SK-N-SH (cell line): ENCODE measurements around the gene ZDHHC6. TPM values are rescaled to one million over a fixed set of nuclear protein-coding genes. Genes with fewer than 3 reads are reported as not detected.

Experiments used
- CTCF ChIA-PET: fragments of 300-600, 350-600 bp; formaldehyde crosslinking; extraction: SDS; loops from one replicate; lab custom pipeline; 2021; lab: Yijun Ruan, JAX
- POLR2A ChIA-PET: fragments of 350-600 bp; sonication (Branson Sonifier 250); formaldehyde crosslinking; extraction: SDS; loops from one replicate; lab custom pipeline; 2020; ENCODE audit warnings: antibody characterized with exemption, inconsistent platforms; lab: Yijun Ruan, JAX
- DNase-seq: peaks from one replicate; pipeline ENCODE4 v3.0.0; 2012
- H2AFZ ChIP-seq: fragments of 200-600 bp; sonication (generic); 2 replicates; pipeline ENCODE4 v1.8.1; 2016; ENCODE audit warnings: antibody characterized with exemption, mild to moderate bottlenecking, low read depth
- H3F3A ChIP-seq: fragments of 200-600 bp; sonication (generic); replicated peaks from 2 replicates; pipeline ENCODE3; 2016; ENCODE audit warnings: antibody characterized with exemption, mild to moderate bottlenecking; ENCODE audit not compliant: insufficient read depth
- H3K27ac ChIP-seq, 2 experiments: fragments of 200-500 bp in 1 of 2; fragments of 200-600 bp in 1 of 2; sonication (Bioruptor generic) in 1 of 2; sonication (generic), shearing (Covaris generic) in 1 of 2; 2 replicates each; pipeline versions ENCODE4 v1.5.1 to v1.6.1; 2014 to 2016; ENCODE audit warnings: low read depth in 2 of 2, inconsistent platforms in 1 of 2, low read length in 1 of 2, mild to moderate bottlenecking in 1 of 2, mixed read lengths in 1 of 2
- H3K27me3 ChIP-seq: fragments of 200-600 bp; sonication (generic), shearing (Covaris generic); 2 replicates; pipeline ENCODE4 v1.6.1; 2016; ENCODE audit warnings: mixed run types; ENCODE audit not compliant: insufficient read depth
- H3K36me3 ChIP-seq, 2 experiments: fragments of 200-500 bp in 1 of 2; fragments of 200-600 bp in 1 of 2; sonication (Bioruptor generic) in 1 of 2; sonication (generic) in 1 of 2; replicated peaks in 1 of 2; 2 replicates each; pipeline versions ENCODE3 to v1.5.1; 2014 to 2016; ENCODE audit warnings: low read length in 1 of 2, mild to moderate bottlenecking in 1 of 2; ENCODE audit not compliant: insufficient read depth in 2 of 2, control insufficient read depth in 1 of 2
- H3K4me1 ChIP-seq, 2 experiments: fragments of 200-500 bp in 1 of 2; fragments of 200-600 bp in 1 of 2; sonication (Bioruptor generic) in 1 of 2; sonication (generic), shearing (Covaris generic) in 1 of 2; 2 replicates each; pipeline versions ENCODE4 v1.5.1 to v1.6.1; 2014 to 2016; ENCODE audit warnings: low read depth in 1 of 2, low read length in 1 of 2, mixed run types in 1 of 2; ENCODE audit not compliant: insufficient read depth in 2 of 2, control insufficient read depth in 1 of 2
- H3K4me2 ChIP-seq: fragments of 200-600 bp; sonication (generic), shearing (Covaris generic); 2 replicates; pipeline ENCODE4 v1.6.1; 2017; ENCODE audit warnings: mixed run types
- H3K4me3 ChIP-seq, 2 experiments: fragments of 200-500 bp in 1 of 2; fragments of 200-600 bp in 1 of 2; sonication (Bioruptor generic) in 1 of 2; sonication (generic), shearing (Covaris generic) in 1 of 2; 2 replicates each; pipeline versions ENCODE4 v1.5.1 to v1.8.1; 2014 to 2016; ENCODE audit warnings: low read depth in 2 of 2, inconsistent platforms in 1 of 2, low read length in 1 of 2, mild to moderate bottlenecking in 1 of 2, mixed read lengths in 1 of 2, moderate library complexity in 1 of 2
- H3K79me2 ChIP-seq: fragments of 200-600 bp; sonication (generic); 2 replicates; pipeline ENCODE4 v1.8.1; 2017; ENCODE audit warnings: mild to moderate bottlenecking; ENCODE audit not compliant: insufficient read depth
- H3K9ac ChIP-seq: fragments of 200-600 bp; sonication (generic); 2 replicates; pipeline ENCODE4 v1.6.1; 2017; ENCODE audit warnings: mixed run types
- H3K9me2 ChIP-seq: fragments of 200-600 bp; sonication (generic); 2 replicates; pipeline ENCODE4 v1.6.1; 2017; ENCODE audit warnings: mixed run types
- H3K9me3 ChIP-seq: fragments of 200-600 bp; sonication (generic); 2 replicates; pipeline ENCODE4 v1.6.1; 2017; ENCODE audit warnings: mixed run types, mild to moderate bottlenecking, moderate library complexity
- H4K20me1 ChIP-seq: fragments of 200-600 bp; sonication (generic); 2 replicates; pipeline ENCODE4 v1.6.1; 2017; ENCODE audit warnings: mild to moderate bottlenecking, mixed run types; ENCODE audit not compliant: insufficient read depth
- CTCF ChIP-seq: fragments of 200-600 bp; sonication (generic); IDR thresholded peaks from 2 replicates; pipeline ENCODE4 v1.6.1; 2017; ENCODE audit warnings: antibody characterized with exemption, mild to moderate bottlenecking, moderate library complexity
- ELF1 ChIP-seq: IDR thresholded peaks from 2 replicates; pipeline ENCODE4 v1.4.0; 2012
- FOSL2 ChIP-seq: IDR thresholded peaks from 2 replicates; pipeline ENCODE4 v1.4.0; 2012; ENCODE audit warnings: low read depth, mild to moderate bottlenecking, moderate library complexity, borderline replicate concordance
- FOXM1 ChIP-seq: IDR thresholded peaks from 2 replicates; pipeline ENCODE4 v1.4.0; 2012; ENCODE audit warnings: low read depth, mild to moderate bottlenecking
- JUND ChIP-seq: IDR thresholded peaks from 2 replicates; pipeline ENCODE4 v1.4.0; 2012
- SMC3 ChIP-seq: IDR thresholded peaks from 2 replicates; pipeline ENCODE4 v1.6.1; 2012; ENCODE audit warnings: low read depth, low read length, improper control_type of control experiment
- WGBS: methylation state at CpG from one replicate; pipeline ENCODE4 v1.1.6; 2017; ENCODE audit warnings: low lambda C conversion rate; 5-methylcytosine and 5-hydroxymethylcytosine counted together
- polyA plus RNA-seq, 3 experiments: library from polyadenylated mRNA; depleted of rRNA; stranded (reverse); fragments of >200 nt; gene quantifications; 2 replicates each; pipeline ENCODE4 v1.2.3, GENCODE V29; 2012
- TF ChIP-seq, protein P1 (sequence below): fragments of 150-350 bp; IDR thresholded peaks from 2 replicates; pipeline ENCODE4 v1.6.1; 2016; ENCODE audit warnings: mild to moderate bottlenecking, low read depth, low read length
- TF ChIP-seq, protein P2 (sequence below): IDR thresholded peaks from 2 replicates; pipeline ENCODE4 v1.4.0; 2012; ENCODE audit warnings: low read depth, borderline replicate concordance
- TF ChIP-seq, protein P3 (sequence below): IDR thresholded peaks from 2 replicates; pipeline ENCODE4 v1.6.1; 2012; ENCODE audit warnings: mild to moderate bottlenecking, low read depth, low read length, moderate library complexity
- TF ChIP-seq, protein P4 (sequence below): IDR thresholded peaks from 2 replicates; pipeline ENCODE4; 2012
- TF ChIP-seq, protein P5 (sequence below): IDR thresholded peaks from 2 replicates; pipeline ENCODE4 v1.4.0; 2012; ENCODE audit warnings: low read depth, borderline replicate concordance
- TF ChIP-seq, protein P6 (sequence below): fragments of 150-350 bp; IDR thresholded peaks from 2 replicates; pipeline ENCODE4 v1.6.1; 2017; ENCODE audit warnings: antibody characterized with exemption, low read length, low read depth, borderline replicate concordance

Gene ZDHHC6
- polyA plus RNA-seq, 1 of the 3 experiments (the other 2 are of a cell fraction): 12.5 TPM

DNA sequence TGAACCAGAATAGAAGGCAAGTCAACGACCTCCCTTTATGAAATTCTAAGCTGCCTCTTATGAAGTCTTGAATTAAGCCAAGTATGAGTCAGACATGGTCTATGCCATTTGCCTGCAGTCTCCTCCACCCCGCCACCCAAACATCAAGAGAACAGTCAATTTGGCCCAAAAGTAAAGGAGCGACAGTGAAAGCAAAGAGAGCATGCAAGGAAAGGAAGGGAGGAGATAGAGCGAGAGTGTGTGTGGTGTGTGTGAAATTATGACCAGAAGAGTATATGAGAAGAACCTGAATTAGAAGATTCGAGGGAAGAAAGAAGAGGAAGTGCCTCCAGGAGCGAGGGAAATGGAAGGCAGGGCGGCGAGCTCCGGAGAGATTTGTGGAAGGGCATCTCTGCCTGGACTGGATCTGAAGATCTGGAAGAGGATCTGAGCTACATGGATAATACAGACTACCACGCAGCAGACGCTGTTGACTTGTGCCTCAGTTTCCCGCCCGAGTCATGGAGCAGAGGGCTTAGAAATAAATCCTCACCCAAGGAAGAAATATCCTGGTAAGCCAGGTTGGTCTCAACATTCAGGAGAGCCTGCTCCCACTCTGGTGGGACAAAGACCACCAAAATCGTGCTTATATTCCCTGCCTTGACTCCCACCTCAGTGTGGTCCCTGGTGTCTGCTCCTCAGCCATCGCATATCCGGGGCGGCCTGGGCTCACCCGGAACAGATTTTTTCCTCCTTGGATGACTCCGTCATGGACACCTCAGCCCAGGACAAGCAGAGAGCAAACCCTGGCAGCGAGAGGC lies 459 bp downstream of the ZDHHC6 start:
- H3K9me3 ChIP-seq: no peaks in the 10 kb centered on the region
- H3K9me2 ChIP-seq: no peaks in the 10 kb centered on the region
- H3K36me3 ChIP-seq: peaks cover 33 to 53% of the 10 kb centered on the region in 2 experiments
- 6% methylated on average over 16 of the region's 20 CpGs for WGBS
- H3K9ac ChIP-seq: peak overlapping the region; percentile 90
- H3K4me2 ChIP-seq: peak overlapping the region; percentile 83
- peaks cover 6 to 11% of the 10 kb centered on the region in 2 experiments; a peak in 3 of 4 replicates for H3K4me1 ChIP-seq
- no peaks in the 10 kb centered on the region for H4K20me1 ChIP-seq
- H3K4me3 ChIP-seq: peak overlapping the region; percentile 87 to 91
- 0 out of 2 replicates have a peak, but pooled peaks have one; percentile 5 for TF ChIP-seq SMC3
- no peak for TF ChIP-seq JUND
- peaks cover 70% of the 10 kb centered on the region for H3K79me2 ChIP-seq
- no peaks in the 10 kb centered on the region for H3K27me3 ChIP-seq
- DNase-seq: no peak
- POLR2A ChIA-PET: interaction anchor here (1.0 to 1.2 kb wide), 2 partner anchors 16 to 26 kb away, joined by 3 to 4 read pairs; no protein-coding TSS in a partner anchor
- CTCF ChIA-PET: interaction anchor here (2.2 kb wide), 2 partner anchors 11 to 131 kb away, joined by 6 to 19 read pairs; no protein-coding TSS in a partner anchor
- H3K27ac ChIP-seq: peak overlapping the region; percentile 93 to 96
- H3F3A ChIP-seq: peaks cover 5% of the 10 kb centered on the region
- peak overlapping the region; percentile 89 for H2AFZ ChIP-seq

- Histone ChIP-seq H3K9me3 (no peaks in the 10 kb centered on the region), H4K20me1 (no peaks in the 10 kb centered on the region), H3K9ac (no peak overlapping the region), H3K27me3 (no peaks in the 10 kb centered on the region), H3F3A (peaks cover 9% of the 10 kb centered on the region), H3K9me2 (no peaks in the 10 kb centered on the region), H3K36me3 (peaks cover 54 to 71% of the 10 kb centered on the region in 2 experiments), H3K4me2 (no peak overlapping the region), H3K27ac (no peak overlapping the region), H3K4me3 (no peak overlapping the region), H3K79me2 (peaks cover 32% of the 10 kb centered on the region), H3K4me1 (peaks cover 6% of the 10 kb centered on the region in 2 experiments; a peak in 3 of 4 replicates), H2AFZ (no peak overlapping the region)
- POLR2A ChIA-PET: no interaction called here
- 75% methylated on average over 3 of the region's 3 CpGs for WGBS
- no peak for DNase-seq
- CTCF ChIA-PET: no interaction called here
- TF ChIP-seq, protein P1, sequence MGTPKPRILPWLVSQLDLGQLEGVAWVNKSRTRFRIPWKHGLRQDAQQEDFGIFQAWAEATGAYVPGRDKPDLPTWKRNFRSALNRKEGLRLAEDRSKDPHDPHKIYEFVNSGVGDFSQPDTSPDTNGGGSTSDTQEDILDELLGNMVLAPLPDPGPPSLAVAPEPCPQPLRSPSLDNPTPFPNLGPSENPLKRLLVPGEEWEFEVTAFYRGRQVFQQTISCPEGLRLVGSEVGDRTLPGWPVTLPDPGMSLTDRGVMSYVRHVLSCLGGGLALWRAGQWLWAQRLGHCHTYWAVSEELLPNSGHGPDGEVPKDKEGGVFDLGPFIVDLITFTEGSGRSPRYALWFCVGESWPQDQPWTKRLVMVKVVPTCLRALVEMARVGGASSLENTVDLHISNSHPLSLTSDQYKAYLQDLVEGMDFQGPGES: no peak
- TF ChIP-seq, protein P2, sequence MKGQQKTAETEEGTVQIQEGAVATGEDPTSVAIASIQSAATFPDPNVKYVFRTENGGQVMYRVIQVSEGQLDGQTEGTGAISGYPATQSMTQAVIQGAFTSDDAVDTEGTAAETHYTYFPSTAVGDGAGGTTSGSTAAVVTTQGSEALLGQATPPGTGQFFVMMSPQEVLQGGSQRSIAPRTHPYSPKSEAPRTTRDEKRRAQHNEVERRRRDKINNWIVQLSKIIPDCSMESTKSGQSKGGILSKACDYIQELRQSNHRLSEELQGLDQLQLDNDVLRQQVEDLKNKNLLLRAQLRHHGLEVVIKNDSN: no peak
- TF ChIP-seq, protein P3, sequence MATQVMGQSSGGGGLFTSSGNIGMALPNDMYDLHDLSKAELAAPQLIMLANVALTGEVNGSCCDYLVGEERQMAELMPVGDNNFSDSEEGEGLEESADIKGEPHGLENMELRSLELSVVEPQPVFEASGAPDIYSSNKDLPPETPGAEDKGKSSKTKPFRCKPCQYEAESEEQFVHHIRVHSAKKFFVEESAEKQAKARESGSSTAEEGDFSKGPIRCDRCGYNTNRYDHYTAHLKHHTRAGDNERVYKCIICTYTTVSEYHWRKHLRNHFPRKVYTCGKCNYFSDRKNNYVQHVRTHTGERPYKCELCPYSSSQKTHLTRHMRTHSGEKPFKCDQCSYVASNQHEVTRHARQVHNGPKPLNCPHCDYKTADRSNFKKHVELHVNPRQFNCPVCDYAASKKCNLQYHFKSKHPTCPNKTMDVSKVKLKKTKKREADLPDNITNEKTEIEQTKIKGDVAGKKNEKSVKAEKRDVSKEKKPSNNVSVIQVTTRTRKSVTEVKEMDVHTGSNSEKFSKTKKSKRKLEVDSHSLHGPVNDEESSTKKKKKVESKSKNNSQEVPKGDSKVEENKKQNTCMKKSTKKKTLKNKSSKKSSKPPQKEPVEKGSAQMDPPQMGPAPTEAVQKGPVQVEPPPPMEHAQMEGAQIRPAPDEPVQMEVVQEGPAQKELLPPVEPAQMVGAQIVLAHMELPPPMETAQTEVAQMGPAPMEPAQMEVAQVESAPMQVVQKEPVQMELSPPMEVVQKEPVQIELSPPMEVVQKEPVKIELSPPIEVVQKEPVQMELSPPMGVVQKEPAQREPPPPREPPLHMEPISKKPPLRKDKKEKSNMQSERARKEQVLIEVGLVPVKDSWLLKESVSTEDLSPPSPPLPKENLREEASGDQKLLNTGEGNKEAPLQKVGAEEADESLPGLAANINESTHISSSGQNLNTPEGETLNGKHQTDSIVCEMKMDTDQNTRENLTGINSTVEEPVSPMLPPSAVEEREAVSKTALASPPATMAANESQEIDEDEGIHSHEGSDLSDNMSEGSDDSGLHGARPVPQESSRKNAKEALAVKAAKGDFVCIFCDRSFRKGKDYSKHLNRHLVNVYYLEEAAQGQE: no peak
- TF ChIP-seq, protein P4, sequence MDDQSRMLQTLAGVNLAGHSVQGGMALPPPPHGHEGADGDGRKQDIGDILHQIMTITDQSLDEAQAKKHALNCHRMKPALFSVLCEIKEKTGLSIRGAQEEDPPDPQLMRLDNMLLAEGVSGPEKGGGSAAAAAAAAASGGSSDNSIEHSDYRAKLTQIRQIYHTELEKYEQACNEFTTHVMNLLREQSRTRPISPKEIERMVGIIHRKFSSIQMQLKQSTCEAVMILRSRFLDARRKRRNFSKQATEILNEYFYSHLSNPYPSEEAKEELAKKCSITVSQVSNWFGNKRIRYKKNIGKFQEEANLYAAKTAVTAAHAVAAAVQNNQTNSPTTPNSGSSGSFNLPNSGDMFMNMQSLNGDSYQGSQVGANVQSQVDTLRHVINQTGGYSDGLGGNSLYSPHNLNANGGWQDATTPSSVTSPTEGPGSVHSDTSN: no peak
- TF ChIP-seq SMC3: no peak
- no peak for TF ChIP-seq FOXM1
- no peak for TF ChIP-seq CTCF
- TF ChIP-seq ELF1: no peak
- TF ChIP-seq, protein P5, sequence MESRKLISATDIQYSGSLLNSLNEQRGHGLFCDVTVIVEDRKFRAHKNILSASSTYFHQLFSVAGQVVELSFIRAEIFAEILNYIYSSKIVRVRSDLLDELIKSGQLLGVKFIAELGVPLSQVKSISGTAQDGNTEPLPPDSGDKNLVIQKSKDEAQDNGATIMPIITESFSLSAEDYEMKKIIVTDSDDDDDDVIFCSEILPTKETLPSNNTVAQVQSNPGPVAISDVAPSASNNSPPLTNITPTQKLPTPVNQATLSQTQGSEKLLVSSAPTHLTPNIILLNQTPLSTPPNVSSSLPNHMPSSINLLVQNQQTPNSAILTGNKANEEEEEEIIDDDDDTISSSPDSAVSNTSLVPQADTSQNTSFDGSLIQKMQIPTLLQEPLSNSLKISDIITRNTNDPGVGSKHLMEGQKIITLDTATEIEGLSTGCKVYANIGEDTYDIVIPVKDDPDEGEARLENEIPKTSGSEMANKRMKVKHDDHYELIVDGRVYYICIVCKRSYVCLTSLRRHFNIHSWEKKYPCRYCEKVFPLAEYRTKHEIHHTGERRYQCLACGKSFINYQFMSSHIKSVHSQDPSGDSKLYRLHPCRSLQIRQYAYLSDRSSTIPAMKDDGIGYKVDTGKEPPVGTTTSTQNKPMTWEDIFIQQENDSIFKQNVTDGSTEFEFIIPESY: no peak
- TF ChIP-seq, protein P6, sequence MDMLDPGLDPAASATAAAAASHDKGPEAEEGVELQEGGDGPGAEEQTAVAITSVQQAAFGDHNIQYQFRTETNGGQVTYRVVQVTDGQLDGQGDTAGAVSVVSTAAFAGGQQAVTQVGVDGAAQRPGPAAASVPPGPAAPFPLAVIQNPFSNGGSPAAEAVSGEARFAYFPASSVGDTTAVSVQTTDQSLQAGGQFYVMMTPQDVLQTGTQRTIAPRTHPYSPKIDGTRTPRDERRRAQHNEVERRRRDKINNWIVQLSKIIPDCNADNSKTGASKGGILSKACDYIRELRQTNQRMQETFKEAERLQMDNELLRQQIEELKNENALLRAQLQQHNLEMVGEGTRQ: no peak
- no peak for TF ChIP-seq FOSL2
Observed at GRCh38 chr10:112442063-112442462, 4.7 kb downstream of the ZDHHC6 start.
